ENCODE results near the gene CIDEC.
A peak's percentile ranks its signal among the peaks of the same experiment; 100 is the strongest.
"Not testable (repeated sequence)": the region's sequence is repeated elsewhere in the genome, so short reads cannot be mapped to it uniquely, and the experiment has no call there.

CIDEC gene

GRCh38 chr3:9848860-9849259 lies 31.2 kb downstream of the CIDEC start:
- TF ChIP-seq CTCF (IDR thresholded peaks at IDR 0.05; ENCODE audit: low read length, missing control alignments), result peak; percentile 44
- H3K4me3 ChIP-seq (replicated peaks; ENCODE audit: low read depth, low read length), result not testable (repeated sequence)
- peak; percentile 62 for DNase-seq (ENCODE audit: low read depth)

GRCh38 chr3:9847870-9848269 lies 32.2 kb downstream of the CIDEC start:
- H3K4me3 ChIP-seq (replicated peaks; ENCODE audit: low read depth, low read length); DNase-seq (ENCODE audit: low read depth): not testable (repeated sequence)

GRCh38 chr3:9846931-9847488 lies 33.0 kb downstream of the CIDEC start:
- no peak for DNase-seq (ENCODE audit: low read depth)
- H3K4me3 ChIP-seq (replicated peaks; ENCODE audit: low read depth, low read length), result no peak overlapping the region
- TF ChIP-seq CTCF (IDR thresholded peaks at IDR 0.05; ENCODE audit: low read length, missing control alignments), result no peak

- no peak for DNase-seq (ENCODE audit: low read depth)
- no peak overlapping the region for H3K4me3 ChIP-seq (replicated peaks; ENCODE audit: low read depth, low read length)
- no peak for TF ChIP-seq CTCF (IDR thresholded peaks at IDR 0.05; ENCODE audit: low read length, missing control alignments)
Measured at GRCh38 chr3:9846231-9846630, 33.8 kb downstream of the CIDEC start.

- H3K4me3 ChIP-seq (replicated peaks; ENCODE audit: low read depth, low read length), result peak within 1 kb of the TSS; percentile 94
- peak; percentile 97 for DNase-seq (ENCODE audit: low read depth)
- no peak for TF ChIP-seq CTCF (IDR thresholded peaks at IDR 0.05; ENCODE audit: low read length, missing control alignments)
Measured at GRCh38 chr3:9843715-9844438, 36.2 kb downstream of the CIDEC start, which contains the start of gene RPUSD3. RPUSD3 (minus strand) TSS chr3:9844008; CDS start chr3:9843990, 18 bp downstream.

GRCh38 chr3:9841015-9841414 lies 39.0 kb downstream of the CIDEC start:
- DNase-seq (ENCODE audit: low read depth), result no peak
- TF ChIP-seq CTCF (IDR thresholded peaks at IDR 0.05; ENCODE audit: low read length, missing control alignments), result no peak
- no peak overlapping the region for H3K4me3 ChIP-seq (replicated peaks; ENCODE audit: low read depth, low read length)

GRCh38 chr3:9838856-9839255 lies 41.2 kb downstream of the CIDEC start:
- no peak for DNase-seq (ENCODE audit: low read depth)
- no peak for TF ChIP-seq CTCF (IDR thresholded peaks at IDR 0.05; ENCODE audit: low read length, missing control alignments)
- no peak overlapping the region for H3K4me3 ChIP-seq (replicated peaks; ENCODE audit: low read depth, low read length)
